HT1080 (cell line): ENCODE results near the gene NOL11. TPM values are rescaled to one million over a fixed set of nuclear protein-coding genes. Genes with fewer than 3 reads are reported as not detected.
"Not testable (repeated sequence)": the region's sequence is repeated elsewhere in the genome, so short reads cannot be mapped to it uniquely, and the experiment has no call there.

Experiments
- DNase-seq: peaks from one replicate; pipeline ENCODE4 v3.0.0-alpha.2; 2015; ENCODE audit warnings: low read depth
- polyA plus RNA-seq, 2 experiments: library from polyadenylated mRNA; depleted of rRNA; stranded (reverse); fragments of >200 nt; gene quantifications; 2 replicates each; pipeline ENCODE4 v1.2.3, GENCODE V29; 2015
- total RNA-seq: library from RNA; depleted of rRNA; stranded (reverse); fragments of >200 nt; shearing (Covaris generic); gene quantifications from 2 replicates; pipeline ENCODE4 v1.2.3, GENCODE V29; 2014; rRNA removed

NOL11 gene
- 81.8 and 100.0 TPM in 2 replicates for total RNA-seq
- polyA plus RNA-seq (2015; cell fraction: cytosol; rRNA removed): 48.6 and 49.9 TPM in 2 replicates
- 95.4 and 111 TPM in 2 replicates for polyA plus RNA-seq (2015; cell fraction: nucleus; rRNA removed)

DNA sequence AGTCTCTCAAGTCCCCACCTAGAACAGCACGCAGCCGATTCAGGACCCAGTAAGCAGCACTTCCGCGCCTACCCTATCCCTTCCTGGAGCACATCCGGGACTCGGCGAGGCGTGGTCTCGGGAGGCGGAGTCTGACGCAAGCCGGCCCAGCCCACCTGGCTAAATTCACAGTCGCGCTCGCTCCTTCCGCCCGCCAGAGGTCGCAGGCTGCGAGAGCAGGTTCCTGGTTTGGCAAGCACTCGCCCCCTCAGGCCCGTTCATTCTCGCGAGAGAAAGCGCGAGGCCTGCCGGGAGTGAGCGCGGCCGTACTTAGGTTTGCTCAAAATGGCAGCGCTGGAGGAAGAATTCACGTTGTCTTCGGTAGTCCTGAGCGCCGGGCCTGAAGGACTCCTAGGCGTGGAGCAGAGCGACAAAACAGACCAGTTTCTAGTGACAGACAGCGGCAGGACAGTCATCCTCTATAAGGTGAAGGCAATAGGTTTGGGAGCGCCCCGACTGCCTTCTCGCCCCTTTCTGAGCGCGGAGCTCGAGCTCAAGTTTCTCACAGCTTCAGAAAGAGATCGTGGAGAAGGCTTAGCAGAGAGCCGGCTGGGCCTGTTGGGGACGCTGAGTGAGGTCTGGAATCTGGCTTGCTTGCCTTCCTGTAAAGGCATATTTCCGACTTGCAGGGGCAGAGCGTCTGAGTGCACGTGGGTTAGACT, at the start of gene NOL11:
Gene NOL11 (plus strand): TSS at position 313 of the 701 bp plus-strand sequence. CDS start 12 bp downstream, at position 325.
- peak; percentile 98 for DNase-seq

DNA sequence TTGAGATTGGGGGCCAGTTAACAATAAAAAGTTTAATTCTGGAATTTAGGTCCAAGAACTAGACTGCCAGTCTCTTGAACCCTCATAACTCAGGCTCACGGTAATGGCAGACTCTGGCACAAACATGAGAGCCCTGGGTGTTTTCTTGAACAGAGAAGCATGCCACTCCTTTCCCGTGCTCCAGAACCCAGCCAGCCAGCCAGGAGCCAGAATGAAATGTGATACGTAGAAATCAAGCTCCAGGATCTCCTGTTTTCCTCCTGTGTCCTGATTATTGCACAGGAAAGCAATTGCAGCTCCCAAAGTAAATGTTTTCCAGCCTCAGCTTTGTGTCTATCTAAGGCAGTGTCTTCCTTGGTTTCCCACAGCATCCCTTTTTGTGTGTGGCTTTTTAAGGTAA, 46.2 kb upstream of the NOL11 start:
- DNase-seq: no peak

DNA sequence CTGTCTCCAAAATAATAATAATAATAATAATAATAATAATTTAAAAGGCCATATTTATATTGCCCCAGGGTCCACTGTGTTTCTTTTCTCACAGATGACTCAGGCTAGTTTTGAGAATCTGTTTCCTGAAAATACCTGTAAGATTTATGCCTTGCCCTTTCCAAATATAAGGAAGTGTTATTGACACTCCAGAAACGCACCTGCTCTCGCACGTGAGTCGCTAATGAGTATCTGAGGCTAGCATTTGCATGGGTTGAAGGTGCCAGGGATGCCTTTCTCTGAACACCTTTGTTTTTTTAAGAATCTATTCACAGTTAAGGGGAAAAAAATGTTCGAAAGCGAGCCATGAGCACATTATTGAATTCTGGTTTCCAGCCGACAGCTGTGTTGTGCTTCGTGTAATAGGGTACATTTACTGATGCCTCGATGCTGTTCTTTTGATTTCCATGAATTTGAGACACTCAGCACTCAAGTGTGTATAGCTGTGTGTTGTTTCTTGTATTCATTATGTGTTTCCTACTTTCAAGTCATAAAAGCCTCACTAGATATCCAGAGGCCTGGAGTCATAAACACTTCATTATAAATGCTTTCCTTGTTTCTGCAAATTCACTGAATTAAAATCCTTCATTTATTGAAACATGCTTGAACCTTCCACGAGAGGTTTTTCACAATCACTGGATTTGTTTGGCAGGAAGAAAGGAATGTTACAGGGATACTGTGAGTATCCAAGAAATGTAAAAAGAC, 45.0 kb upstream of the NOL11 start:
- no peak for DNase-seq

DNA sequence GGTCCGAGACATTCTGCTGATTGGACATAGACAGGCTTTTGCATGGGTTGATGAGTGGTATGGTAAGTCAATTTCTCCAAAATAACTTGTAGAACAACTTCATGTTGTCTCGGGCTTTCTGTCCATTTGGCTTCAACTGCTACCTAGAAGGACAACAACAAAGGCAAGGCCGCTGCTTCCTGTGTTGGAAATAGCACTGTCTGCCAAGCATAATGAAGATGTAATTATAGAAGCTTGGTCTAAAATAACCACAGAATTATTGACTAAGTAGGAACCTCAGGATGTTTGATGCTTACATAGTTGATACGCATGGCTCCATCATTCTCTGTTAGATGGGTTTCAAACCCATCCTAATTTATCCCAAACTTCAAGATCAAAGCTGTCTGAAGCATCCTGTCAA, 42.3 kb upstream of the NOL11 start:
- DNase-seq: no peak

DNA sequence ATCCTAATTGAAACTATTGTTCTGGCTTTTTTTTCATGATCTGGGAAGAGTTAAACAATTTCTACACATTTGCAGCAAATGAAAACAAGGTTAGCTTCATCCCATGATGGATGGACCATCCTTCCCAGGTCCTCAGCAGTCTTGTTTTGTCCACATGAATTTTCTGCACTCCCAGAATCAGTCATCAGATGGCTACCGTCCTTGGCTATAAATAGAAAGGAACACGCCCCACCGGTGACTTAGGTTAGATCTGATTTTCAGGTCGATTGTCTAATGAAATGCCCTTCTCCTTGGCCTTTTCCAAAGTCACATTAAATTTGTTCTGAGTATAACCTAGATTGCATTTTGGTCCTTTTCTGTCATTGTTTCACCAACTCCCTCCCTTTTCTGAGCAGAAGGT, 41.4 kb upstream of the NOL11 start:
- DNase-seq: no peak

DNA sequence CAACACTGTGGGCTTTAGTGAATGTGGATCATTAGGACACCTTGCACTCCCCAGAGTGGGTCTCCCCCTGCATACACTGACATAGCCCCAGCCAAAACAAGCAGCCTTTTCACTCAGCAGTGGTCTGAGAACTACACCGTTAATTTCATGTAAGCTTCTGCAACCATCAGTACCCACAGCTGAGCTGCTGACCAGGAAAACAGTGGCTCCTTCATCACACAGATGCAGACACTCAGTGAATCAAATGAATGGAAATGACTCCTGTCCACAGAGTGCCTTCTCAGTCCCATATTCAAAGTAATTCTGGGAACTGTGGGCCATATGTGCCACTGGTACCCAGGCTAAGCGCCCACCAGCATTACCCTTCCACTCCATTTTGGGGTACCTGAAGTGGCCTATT, 39.3 kb upstream of the NOL11 start:
- DNase-seq: no peak

DNA sequence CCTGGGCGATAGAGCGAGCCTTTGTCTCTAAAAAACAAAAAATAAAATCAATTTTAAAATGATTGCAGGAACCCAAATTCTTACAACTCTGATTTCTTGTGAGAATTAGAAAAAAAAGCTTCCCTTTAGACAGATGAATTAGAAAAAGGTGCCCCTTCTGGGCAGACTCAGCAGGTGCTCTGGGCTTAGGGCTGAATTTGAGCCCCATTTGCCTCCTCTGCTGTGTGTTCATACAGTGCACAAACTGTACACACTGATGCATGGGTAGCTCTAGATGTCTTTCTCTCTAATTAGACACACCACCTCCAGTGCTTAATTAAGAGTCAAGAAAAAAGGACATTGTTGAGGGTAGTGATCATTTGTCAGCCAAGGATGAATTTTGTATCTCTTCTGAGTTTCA, 38.5 kb upstream of the NOL11 start:
- no peak for DNase-seq

DNA sequence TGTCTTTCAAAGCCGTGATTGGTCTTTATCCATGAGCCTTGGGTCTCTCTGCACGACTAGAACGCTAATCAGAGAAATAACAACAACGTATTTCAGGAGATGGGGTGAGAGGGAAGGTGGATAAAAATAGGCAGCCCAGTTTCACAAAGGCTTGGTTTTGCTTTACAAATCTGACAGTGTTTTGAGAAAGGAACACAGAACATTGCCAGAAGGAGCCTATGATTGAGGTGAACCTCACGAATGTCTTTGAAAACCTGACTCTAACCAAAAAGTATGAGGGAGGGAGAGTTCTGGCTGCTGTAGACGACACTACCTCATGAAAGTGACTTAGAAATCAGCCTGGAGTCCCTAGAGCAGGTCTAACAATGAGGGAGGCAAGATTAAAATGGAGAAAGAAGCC, 38.0 kb upstream of the NOL11 start:
- DNase-seq: no peak

DNA sequence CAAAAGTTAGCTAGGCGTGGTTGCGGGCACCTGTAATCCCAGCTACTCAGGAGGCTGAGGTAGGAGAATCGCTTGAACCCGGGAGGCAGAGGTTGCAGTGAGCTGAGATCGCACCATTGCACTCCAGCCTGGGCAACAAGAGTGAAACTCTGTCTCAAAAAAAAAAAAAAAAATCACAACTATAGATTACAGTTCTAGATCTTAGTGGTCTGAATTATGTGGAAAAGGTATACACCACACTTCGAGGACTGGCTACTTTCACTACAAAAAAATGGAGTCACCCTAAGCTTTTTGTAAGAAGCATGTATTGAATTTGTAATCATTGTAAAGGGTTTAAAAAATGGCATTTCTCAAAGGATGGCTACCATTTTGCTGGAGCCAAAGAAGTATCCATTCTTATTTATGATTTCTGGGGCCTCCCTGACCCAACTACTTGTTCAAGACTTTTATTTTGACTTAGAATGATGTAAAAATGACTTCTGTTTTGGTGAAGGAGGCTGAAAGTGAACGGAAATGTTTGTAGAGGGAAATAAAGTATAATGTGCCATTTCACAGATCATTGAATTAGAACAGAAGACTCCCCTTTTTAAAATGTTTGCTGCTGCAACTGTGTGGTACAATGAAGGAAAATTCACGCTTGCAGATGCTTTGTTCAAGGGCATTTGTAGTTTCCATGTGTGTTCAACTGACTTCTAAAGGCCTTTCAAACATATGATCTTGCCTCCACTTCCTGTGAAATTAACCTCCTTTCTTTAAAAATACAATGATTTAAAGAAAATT, 37.1 kb upstream of the NOL11 start:
- DNase-seq: no peak

DNA sequence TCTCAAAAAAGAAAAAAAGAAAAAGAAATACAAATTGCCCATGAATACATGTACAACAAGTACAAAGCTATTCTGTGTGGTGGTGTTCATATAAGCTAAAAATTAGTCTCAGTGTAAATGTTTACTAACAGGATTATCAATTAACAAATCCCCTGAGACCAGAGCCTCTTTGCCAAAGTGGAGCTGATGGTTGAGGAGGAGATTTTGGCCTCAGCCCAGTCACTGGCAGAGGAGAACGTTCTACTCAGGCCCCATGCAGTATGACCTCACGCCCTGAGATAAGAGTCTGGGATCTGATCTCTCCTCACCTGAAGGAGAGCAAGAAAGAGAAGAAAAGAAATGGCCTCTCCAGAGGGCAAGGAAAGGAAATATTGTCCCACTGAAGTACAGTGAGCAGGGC, 35.5 kb upstream of the NOL11 start:
- no peak for DNase-seq

DNA sequence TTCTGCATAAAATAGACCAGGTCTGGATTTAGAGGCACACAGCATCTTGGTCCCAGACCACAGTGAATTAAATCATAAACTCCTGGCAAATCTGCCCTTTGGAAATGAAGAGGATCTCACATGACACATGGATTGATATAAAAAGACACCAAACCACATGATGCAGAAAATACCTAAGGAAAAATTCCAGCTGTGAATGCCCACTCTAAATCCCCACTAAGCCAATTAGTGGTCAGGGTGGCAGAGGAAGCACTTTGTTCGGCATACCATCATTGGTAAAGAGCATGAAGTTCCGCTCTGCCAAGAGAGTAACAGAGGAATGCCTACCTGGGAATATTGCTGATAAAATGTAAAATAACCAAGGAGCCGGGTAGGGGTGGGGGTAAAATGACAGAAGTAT, 32.4 kb upstream of the NOL11 start:
- DNase-seq: no peak

DNA sequence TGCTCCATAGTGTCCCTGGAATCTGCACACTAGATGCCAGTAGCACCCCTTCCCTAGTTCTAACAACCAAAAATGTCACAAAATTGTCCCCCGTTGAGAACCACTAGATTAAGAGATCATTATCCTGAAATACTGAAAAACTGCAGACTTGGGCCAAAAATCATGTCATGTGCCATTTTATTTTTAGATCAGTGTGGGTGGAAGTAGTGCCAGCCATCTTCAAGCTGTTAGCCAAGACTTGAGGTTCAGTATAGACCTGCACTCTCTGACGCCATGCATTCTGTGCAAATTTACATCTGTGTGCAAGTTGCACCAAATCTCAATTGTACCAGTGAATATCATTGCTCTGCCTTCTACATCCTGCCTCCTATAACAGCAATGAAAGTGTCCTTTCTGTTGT, 31.5 kb upstream of the NOL11 start:
- DNase-seq: no peak

DNA sequence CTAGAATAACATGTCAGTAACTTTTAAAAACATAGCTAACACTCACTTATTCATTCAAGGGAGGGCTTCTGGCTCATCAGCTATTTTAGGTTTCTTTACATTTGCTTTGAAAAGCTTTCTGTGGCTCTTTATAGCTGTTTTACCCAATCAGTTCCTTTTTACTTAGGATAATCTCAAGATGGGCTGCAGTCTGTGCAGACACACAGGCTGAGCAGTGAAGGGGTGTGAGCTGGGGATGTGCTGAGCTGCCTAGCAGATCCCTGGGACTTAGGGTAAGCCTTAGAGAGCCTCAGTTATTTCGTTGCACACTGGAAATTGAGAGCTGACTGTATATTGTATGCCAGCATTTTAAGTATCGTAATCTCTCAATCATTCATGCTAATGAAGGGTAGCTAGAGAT, 30.2 kb upstream of the NOL11 start:
- DNase-seq: no peak

DNA sequence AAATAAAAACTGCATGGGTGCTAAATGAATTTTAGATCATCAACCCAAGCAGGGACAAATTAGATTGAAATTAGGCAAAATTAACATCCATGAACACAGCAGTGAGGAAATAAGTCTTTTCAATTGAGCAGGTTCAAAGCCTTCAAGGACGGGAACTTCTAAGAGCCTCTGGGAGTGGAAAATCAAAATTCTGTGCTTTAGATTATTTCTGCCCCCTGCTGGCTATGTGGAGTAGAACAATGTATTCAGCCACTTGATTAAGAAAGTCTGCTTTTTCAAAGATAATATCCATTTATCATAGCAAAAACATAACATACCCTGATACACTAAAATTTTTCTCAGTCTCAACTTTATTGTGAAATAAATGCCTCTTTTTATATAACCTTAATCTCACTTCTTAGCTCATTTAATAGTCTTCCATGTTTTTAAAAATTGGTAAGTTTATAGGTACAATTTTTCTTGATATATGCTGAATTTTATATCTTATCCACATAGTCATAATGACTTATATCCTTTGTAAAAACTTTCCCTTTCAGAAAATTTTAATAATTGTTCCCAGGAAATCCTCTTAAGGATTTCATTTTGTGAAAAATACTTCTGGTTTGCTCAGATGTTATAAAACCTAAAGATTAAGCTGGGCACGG, 28.1 kb upstream of the NOL11 start:
- DNase-seq: peak; percentile 49

DNA sequence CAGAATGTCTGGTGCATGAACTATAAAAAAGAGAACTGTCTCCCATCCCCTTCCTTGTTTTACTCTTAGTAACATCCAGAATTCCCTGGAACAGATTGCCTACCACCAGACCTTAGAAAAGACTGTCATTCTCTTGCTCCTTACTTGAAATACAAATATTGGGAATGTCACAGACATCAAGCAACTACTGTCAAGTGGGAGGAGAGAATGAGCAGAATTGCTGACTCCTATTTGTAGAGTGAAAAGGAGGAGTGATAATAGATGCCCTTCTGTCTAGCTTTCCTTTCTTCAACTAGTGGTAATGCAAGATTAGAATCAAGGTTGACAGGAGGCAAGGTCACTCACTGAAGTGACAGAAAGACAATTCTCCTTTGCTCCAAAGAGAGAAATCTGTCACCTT, 23.9 kb upstream of the NOL11 start:
- DNase-seq: no peak

DNA sequence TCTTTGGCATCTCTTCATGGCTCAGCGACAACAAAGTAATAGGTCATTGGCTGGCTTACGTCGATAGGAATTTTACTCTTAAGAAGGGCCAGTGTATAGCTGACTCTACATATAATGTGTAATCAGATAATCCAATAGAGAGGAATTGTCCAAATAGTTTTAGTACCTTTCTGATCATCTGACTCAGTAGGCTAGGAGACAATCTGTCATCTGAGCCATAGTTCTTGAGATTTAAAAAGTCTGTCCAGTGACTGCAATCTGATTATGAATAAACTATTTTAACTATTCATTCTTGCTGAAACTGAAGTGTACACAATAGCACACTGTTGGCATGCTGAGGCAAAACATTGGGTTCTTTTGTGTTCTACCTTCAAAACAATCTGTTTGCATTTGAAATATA, 21.4 kb upstream of the NOL11 start:
- DNase-seq: no peak

DNA sequence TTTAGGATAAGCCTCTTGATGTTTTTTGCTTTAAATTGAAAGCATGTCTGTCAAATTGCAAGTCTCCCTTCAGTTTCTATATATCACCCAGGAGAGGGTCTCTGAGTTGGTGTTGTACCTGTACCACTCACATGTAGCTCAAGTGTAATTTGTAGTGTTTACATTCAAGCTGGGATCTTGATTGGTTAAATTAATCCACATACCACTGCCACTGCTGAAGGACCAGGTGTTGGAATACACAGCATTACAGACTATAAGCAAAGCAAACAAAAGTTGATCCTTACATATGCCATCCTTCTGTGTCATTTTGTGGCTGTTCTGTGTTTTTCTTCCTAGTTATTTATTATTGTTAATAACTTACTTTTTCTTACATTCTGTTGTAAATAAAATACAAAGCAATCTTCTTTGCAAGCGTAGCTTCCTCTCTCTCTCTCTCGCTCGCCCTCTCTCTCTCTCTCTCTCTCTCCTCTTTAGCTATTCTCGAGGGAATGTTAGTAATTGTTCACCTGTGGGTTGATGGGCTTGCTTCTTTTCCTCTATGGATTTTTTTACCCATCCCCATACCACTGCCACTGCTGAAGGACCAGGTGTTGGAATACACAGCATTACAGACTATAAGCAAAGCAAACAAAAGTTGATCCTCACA, 20.8 kb upstream of the NOL11 start:
- no peak for DNase-seq

DNA sequence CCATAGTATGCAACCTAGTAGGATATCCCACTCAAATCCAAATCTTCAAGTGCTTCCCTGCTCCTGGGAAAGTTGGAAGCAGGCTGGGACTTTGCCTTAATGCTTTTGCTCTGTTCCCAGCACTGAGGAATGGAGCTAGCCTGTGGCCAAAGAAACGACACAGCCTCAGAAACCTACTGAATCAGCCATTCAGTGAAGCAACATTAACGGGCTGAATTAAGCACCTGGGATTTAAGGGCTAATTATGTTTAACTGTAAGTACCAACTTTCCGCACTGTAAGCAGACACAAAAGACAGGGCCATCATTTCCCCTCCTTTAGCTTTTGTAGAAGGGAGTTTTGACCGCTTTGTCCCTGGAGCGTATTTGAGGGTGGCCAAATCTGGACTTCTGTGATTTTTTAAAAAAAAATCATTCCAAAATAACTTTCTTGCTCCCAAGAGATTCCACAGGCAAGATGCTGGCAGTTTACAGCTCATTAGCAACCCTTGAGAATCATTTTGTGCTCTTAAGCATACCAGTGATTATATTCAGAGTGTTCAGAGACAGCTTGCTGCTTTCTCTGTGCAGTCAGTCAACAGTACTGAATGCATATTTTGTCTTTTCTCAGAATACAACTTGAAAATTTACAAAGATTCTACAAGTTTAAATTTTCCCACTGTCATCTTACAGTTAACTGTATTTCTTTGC, 17.6 kb upstream of the NOL11 start:
- DNase-seq: no peak

DNA sequence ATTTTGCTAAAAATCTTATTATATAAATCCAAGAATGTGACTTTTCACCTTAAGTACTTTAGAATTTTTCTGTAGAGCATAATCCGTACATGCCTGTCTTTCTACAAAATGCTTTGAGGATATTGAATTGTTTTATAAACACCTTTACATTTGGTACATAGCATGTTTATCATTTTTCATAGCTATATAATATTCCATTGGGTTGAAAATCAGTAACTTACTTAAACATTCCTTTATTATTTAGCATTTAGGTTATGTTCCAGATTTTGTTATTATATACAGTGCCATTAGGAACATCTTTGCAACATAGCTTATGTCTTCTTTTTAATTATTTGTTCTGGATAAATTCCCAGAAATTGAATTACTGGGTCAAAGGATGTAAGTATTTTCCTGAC, 17.0 kb upstream of the NOL11 start:
- DNase-seq: no peak

DNA sequence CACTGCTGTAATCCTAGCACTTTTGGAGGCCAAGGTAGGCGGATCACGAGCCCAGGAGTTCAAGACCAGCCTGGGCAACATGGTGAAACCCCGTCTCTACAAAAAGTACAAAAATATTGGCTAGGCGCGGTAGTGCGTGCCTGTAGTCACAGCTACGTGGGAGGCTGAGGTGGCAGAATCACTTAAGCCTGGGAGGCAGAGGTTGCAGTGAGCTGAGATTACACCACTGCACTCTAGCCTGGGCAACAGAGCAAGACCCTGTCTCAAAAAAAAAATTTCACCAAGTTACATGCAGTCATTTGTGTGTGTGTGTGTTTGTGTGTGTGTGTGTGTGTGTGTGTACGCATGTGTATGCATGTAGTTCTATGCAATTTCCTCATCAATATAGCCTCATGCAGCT, 14.9 kb upstream of the NOL11 start:
- not testable (repeated sequence) for DNase-seq
